ENCODE data around the gene MLXIP.
A peak's percentile ranks its signal among the peaks of the same experiment; 100 is the strongest.

The MLXIP gene

GRCh38 chr12:122190842-122191668 lies 112.5 kb downstream of the MLXIP start:
- peak; percentile 59 for DNase-seq

GRCh38 chr12:122192441-122192840 lies 113.9 kb downstream of the MLXIP start:
- no peak for DNase-seq

GRCh38 chr12:122194804-122195203 lies 116.2 kb downstream of the MLXIP start:
- no peak for DNase-seq

- no peak for DNase-seq
Observed at GRCh38 chr12:122195405-122195804, 116.8 kb downstream of the MLXIP start.
